Measurements from ENCODE around the gene TSPAN10.

GRCh38 chr17:81691608-81692007 is 54.6 kb downstream of the TSPAN10 start:
- no peak for TF ChIP-seq CTCF (IDR thresholded peaks at IDR 0.05)
- no peak for TF ChIP-seq POLR2A (IDR thresholded peaks at IDR 0.05)
